GM20000 (cell line): ENCODE measurements around the gene ZKSCAN2.

ENCODE experiments used
- DNase-seq: peaks from one replicate; pipeline ENCODE4 v3.0.0; 2012; ENCODE audit warnings: low spot score
- TF ChIP-seq, protein P1 (sequence below): IDR thresholded peaks from 2 replicates; pipeline ENCODE4 v1.5.1; 2012; ENCODE audit warnings: mild to moderate bottlenecking, control low read depth; ENCODE audit errors: extremely low read depth, missing control alignments

Gene ZKSCAN2

DNA sequence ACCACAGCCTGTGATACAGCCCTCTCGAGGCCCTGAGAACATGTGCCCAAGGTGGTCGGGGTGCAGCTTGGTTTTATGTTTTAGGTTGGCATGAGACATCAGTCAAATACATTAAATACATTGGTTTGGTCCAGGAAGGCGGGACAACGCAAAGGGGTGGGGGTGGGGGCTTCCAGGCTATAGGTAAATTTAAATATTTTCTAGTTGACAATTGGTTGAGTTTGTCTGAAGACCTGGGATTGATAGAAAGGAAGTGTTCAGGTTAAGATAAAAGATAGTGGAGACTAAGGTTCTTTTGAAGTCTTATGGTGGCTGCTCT lies 1.2 kb upstream of the ZKSCAN2 start:
- TF ChIP-seq, protein P1, sequence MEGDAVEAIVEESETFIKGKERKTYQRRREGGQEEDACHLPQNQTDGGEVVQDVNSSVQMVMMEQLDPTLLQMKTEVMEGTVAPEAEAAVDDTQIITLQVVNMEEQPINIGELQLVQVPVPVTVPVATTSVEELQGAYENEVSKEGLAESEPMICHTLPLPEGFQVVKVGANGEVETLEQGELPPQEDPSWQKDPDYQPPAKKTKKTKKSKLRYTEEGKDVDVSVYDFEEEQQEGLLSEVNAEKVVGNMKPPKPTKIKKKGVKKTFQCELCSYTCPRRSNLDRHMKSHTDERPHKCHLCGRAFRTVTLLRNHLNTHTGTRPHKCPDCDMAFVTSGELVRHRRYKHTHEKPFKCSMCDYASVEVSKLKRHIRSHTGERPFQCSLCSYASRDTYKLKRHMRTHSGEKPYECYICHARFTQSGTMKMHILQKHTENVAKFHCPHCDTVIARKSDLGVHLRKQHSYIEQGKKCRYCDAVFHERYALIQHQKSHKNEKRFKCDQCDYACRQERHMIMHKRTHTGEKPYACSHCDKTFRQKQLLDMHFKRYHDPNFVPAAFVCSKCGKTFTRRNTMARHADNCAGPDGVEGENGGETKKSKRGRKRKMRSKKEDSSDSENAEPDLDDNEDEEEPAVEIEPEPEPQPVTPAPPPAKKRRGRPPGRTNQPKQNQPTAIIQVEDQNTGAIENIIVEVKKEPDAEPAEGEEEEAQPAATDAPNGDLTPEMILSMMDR = no peak
- DNase-seq = no peak

DNA sequence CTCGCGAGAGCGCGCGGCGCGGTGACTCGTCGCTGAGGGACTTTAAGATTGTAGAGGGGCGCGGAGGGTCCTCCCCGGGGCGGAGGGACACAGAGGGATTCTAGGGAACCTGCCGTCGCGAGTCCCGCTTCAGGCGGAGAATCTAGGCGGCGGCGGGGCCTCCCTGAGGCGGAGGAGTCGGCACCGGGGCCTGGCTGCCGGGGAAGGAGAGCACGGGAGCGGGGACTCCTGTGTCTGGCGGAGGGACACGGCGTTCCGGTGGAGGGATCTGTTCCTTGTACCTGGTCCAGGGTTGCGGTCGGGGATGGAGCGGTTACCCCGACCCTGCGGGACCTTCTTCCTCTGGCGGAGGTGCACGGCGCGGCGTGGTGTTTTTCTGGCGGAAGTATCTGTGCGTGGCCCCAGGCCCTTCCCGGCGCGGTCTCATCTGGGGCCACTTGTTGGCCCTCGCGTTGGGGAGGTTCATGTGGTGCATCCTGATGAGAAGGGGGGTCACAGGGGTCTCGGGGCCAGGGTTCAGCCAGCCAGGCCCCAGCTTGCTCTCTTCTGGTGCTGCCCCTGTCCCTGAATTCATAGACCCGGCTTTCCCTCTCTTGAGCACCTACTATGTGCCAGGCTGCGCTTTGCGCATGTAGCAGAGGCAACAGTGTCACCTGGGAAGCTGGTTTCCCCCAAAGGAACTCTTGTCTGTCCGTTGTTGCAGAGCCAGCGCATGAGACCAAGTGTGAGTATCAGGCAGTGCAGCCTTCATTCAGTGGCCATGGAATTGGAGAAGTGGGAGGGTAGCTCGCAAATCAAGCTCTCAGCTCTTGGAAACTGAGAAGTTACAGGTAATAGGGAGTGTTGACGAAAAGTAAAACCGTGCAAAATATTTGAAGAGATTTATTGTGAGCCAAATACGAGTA lies 563 bp upstream of the ZKSCAN2 start:
- DNase-seq = peak; percentile 75
- TF ChIP-seq, protein P1 = no peak

DNA sequence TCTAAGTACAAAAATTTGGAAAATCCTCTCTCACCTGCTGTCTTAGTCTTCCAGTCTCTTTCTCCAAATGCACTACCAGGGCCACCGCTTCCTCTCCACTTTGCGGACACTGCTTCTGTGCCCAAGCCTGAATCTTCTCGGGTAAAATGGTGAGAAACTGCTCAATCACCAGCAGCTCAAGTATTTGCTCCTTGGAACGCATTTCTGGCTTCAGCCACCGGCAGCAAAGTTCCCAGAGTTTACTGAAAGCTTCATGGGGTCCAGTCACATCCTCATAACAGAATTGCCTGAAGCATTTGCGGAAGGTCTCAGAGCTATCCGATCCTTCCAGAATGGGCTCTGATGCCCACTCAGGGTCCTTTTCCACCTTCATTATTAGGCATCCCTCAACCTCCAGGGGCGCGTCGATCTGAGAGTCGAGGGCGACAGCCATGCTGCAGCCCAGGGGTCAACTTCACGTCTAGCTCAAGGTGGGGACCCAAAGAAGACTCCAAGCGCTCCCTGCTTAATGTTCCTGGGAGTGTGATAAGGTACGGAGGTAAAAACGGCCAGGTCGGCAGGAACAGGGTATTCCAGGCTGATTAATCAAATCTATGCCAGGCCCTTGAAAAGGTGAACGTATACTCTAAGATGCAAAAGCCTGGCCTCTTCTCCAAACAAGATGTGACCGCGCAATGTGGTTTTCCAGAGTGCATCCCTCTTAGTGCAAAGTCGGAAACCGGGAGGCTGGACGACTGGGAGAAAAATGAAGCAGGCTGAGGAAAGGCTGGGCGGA lies 763 bp downstream of the ZKSCAN2 start:
- TF ChIP-seq, protein P1 = no peak
- DNase-seq = peak; percentile 26

DNA sequence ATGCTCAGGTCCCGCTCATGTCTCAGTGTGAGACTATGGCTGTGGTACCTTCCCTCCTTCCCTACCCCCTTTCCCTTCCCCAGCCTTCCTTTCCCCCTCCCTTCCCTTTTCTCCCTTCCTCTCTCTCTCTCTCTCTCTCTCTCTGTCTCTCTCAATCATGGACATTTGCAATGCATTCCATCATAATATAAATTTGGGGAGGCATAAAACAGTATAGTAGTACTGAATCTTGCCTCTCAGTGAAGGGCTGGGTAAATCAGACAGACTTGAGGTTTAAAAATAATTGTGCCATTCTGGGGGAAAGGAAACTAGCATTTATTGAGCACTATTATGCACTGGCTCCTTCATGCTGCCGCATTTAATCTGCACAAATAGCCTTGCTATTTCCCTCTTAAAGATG lies 4.3 kb downstream of the ZKSCAN2 start:
- DNase-seq = no peak
- TF ChIP-seq, protein P1 = no peak

DNA sequence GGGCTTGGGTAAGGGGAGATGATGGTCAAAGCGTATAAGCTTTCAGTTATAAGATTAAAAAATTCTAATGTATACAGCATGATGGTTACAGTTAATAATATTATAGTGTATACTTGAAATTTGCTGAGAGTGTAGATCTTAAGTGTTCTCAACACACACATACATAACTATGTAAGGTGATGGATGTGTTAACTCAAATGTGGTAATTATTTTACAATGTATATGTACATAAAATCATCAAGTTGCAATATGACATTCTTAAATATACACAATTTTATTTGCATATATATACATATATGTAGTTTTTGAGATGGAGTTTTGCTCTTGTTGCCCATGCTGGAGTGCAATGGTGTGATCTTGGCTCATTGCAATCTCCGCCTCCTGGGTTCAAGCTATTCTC lies 7.2 kb downstream of the ZKSCAN2 start:
- DNase-seq = no peak
- TF ChIP-seq, protein P1 = no peak

DNA sequence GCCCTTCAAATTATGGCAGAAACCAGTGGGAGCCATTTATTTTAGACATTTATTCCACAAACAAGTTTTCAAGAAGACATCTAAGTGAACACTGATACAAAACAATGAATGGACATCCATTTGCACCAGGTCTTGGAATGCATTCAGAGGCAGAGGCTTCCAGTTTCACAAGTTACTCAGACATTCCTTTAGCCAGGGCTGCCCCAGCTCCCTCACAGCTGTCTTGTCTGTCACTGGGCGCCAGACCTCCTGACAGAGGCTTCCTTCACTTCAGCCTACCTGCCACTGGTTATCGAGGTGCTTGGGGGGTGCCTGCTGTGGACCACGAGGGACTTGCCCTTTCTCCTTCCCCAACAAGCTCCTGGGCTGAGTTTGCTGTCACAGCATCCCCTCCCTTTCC lies 21.7 kb downstream of the ZKSCAN2 start:
- TF ChIP-seq, protein P1 = no peak
- no peak for DNase-seq

DNA sequence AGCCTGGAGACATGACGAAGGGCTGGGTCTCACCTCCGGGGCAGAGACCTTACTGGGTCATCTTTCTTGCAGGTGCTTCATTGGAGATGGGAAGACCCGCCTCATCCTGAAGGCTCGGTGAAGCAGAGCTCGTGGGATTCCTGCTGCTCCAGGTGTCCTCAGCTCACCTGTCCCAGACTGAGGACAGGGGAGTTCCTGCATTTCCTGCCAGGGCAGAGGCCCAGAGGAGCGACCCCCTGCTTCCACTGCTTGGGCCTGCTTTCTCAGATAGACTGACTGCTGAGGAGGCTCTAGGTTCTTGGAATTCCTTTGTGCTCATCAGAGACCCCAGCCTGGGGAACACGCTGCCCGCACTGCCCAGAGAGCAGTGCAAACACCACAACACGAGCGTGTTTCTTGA lies 29.3 kb downstream of the ZKSCAN2 start:
- no peak for DNase-seq
- TF ChIP-seq, protein P1 = no peak
